ENCODE measurements around the gene XAGE1A.
"Not testable (repeated sequence)": the region's sequence is repeated elsewhere in the genome, so short reads cannot be mapped to it uniquely, and the experiment has no call there.

The XAGE1A gene, protein sequence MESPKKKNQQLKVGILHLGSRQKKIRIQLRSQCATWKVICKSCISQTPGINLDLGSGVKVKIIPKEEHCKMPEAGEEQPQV

GRCh38 chrX:52495545-52496418, at the start of gene XAGE1A:
TSS of gene XAGE1A (plus strand) at chrX:52495808. CDS start at chrX:52497362, 1,554 bp downstream.
- not testable (repeated sequence) for H3K4me3 ChIP-seq (ENCODE audit: low read depth, low read length)

- H3K4me3 ChIP-seq (ENCODE audit: low read depth, low read length): not testable (repeated sequence)
Measured at GRCh38 chrX:52452031-52452430, 43.6 kb upstream of the XAGE1A start.

- not testable (repeated sequence) for H3K4me3 ChIP-seq (ENCODE audit: low read depth, low read length)
Measured at GRCh38 chrX:52471301-52471700, 24.3 kb upstream of the XAGE1A start.

- H3K4me3 ChIP-seq (ENCODE audit: low read depth, low read length): not testable (repeated sequence)
Measured at GRCh38 chrX:52496419-52496772, 788 bp downstream of the XAGE1A start.

GRCh38 chrX:52501362-52501761, 5.8 kb downstream of the XAGE1A start:
- H3K4me3 ChIP-seq (ENCODE audit: low read depth, low read length): not testable (repeated sequence)

GRCh38 chrX:52504551-52504950, 8.9 kb downstream of the XAGE1A start:
- no peak overlapping the region for H3K4me3 ChIP-seq (ENCODE audit: low read depth, low read length)
- TF ChIP-seq CTCF (IDR thresholded peaks at IDR 0.05; ENCODE audit: low read depth, low read length): no peak

- no peak for TF ChIP-seq CTCF (IDR thresholded peaks at IDR 0.05; ENCODE audit: low read depth, low read length)
- H3K4me3 ChIP-seq (ENCODE audit: low read depth, low read length): no peak overlapping the region
Measured at GRCh38 chrX:52507331-52507730, 11.7 kb downstream of the XAGE1A start.

GRCh38 chrX:52509916-52510315, 14.3 kb downstream of the XAGE1A start:
- TF ChIP-seq CTCF (IDR thresholded peaks at IDR 0.05; ENCODE audit: low read depth, low read length): no peak
- no peak overlapping the region for H3K4me3 ChIP-seq (ENCODE audit: low read depth, low read length)

DNA sequence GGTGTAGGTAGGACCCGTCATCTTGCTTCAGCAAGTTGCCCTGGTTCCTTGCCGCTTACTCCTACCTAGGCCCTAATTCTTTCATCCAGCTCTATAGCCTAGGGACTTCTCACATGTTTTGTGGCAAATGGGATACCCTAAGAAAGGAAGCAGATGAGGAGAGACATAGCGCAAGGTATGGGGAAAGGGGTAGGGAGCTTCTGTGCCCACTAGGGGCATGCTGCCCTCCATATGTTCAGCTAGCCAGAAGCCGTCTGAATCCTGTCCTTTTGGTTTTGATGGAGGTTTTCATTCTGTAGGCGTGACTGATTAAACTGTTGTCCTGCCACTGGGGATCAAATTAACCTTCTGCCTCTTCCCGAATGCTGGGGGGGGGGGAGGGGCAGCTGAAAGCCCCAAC, 15.5 kb downstream of the XAGE1A start:
- not testable (repeated sequence) for H3K4me3 ChIP-seq (ENCODE audit: low read depth, low read length)

- not testable (repeated sequence) for H3K4me3 ChIP-seq (ENCODE audit: low read depth, low read length)
Measured at GRCh38 chrX:52516110-52516986, 20.7 kb downstream of the XAGE1A start.

- not testable (repeated sequence) for H3K4me3 ChIP-seq (ENCODE audit: low read depth, low read length)
Measured at GRCh38 chrX:52516987-52517325, 21.3 kb downstream of the XAGE1A start, which contains the start of gene XAGE1B. TSS of gene XAGE1B (minus strand) at chrX:52517063. CDS start at chrX:52515527, 1,536 bp downstream.

DNA sequence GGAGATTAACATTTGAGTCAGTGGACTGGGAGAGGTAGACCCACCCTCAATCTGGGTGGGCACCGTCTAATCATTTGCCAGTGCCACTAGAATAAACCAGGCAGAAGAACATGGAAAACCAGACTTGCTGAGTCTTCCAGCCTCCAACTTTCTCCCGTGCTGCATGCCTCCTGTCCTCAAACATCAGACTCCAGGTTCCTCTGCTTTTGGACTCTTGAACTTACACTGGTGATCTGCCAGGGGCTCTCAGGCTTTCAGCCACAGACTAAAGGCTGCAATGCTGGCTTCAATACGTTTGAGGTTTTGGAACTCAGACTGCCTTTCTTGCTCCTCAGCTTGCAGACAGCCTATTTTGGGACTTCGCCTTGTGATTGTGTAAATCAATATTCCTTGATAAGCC, 45.4 kb downstream of the XAGE1A start:
- H3K4me3 ChIP-seq (ENCODE audit: low read depth, low read length): not testable (repeated sequence)
